Measurements from ENCODE around the gene POFUT1.

DNA sequence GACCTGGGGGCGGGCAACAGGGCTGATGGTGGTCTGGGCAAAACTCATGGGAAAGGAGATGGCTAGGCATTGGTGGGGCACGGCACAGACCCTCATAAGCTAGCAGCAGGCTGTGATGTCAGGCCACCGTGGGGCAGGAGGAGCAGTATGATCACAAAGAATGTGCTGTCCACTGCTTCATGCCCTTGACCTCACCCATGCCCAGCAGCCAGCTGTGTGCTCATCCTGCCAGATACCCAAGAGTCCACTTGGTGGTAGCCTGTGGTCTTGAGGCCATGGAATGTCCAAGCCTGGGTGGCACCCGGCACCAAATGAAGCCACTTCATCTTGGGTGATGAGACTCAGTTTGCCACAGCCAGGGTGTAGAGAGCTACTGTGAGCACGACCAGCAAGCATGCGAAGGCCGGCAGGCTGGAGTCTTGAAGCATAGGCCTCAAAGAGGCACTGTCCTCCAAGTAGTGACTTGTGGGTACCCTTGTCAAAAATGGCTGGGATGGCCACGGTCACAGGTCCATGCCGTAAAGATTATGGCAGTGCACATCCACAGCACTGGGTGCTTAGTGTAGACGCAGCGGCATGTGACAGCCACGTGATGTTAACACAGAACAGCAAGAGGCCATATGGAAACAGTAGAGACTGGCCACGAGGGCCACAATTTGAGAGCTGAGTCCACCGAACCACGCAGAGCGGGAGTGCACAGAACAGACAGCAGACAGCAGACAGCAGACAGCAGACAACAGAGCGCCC lies 19.1 kb upstream of the POFUT1 start:
- TF ChIP-seq MYC (IDR thresholded peaks at IDR 0.05; ENCODE audit: borderline replicate concordance, low read length) (no peak), ZC3H11A (IDR thresholded peaks at IDR 0.05) (no peak), RAD21 (conservative IDR thresholded peaks at IDR 0.05 in 1 of 2, IDR thresholded peaks at IDR 0.05 in 1 of 2) (no peak), SMC3 (IDR thresholded peaks at IDR 0.05) (no peak), CEBPB (IDR thresholded peaks at IDR 0.05) (no peak), JUNB (IDR thresholded peaks at IDR 0.05) (no peak)
- TF ChIP-seq, protein P1, sequence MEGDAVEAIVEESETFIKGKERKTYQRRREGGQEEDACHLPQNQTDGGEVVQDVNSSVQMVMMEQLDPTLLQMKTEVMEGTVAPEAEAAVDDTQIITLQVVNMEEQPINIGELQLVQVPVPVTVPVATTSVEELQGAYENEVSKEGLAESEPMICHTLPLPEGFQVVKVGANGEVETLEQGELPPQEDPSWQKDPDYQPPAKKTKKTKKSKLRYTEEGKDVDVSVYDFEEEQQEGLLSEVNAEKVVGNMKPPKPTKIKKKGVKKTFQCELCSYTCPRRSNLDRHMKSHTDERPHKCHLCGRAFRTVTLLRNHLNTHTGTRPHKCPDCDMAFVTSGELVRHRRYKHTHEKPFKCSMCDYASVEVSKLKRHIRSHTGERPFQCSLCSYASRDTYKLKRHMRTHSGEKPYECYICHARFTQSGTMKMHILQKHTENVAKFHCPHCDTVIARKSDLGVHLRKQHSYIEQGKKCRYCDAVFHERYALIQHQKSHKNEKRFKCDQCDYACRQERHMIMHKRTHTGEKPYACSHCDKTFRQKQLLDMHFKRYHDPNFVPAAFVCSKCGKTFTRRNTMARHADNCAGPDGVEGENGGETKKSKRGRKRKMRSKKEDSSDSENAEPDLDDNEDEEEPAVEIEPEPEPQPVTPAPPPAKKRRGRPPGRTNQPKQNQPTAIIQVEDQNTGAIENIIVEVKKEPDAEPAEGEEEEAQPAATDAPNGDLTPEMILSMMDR (IDR thresholded peaks at IDR 0.05): no peak
- TF ChIP-seq, protein P2, sequence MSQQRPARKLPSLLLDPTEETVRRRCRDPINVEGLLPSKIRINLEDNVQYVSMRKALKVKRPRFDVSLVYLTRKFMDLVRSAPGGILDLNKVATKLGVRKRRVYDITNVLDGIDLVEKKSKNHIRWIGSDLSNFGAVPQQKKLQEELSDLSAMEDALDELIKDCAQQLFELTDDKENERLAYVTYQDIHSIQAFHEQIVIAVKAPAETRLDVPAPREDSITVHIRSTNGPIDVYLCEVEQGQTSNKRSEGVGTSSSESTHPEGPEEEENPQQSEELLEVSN (IDR thresholded peaks at IDR 0.05; ENCODE audit: borderline replicate concordance, low read depth): no peak

Data from A549 (cell line).